ENCODE measurements around the gene MYOZ1.

Gene MYOZ1

GRCh38 chr10:73597346-73597745 is 43.9 kb downstream of the MYOZ1 start:
- no peak for DNase-seq (ENCODE audit: low read depth)

GRCh38 chr10:73593812-73594211 is 47.5 kb downstream of the MYOZ1 start:
- no peak for DNase-seq (ENCODE audit: low read depth)

GRCh38 chr10:73593110-73593509 is 48.2 kb downstream of the MYOZ1 start:
- no peak for DNase-seq (ENCODE audit: low read depth)

- DNase-seq (ENCODE audit: low read depth) = no peak
Observed at GRCh38 chr10:73591935-73592699, 49.2 kb downstream of the MYOZ1 start.

- DNase-seq (ENCODE audit: low read depth) = no peak
Observed at GRCh38 chr10:73590881-73591799, 50.1 kb downstream of the MYOZ1 start, which contains the start of gene USP54. Gene USP54, minus strand, starts transcription at chr10:73591342. Its CDS starts 15,684 bp downstream, at chr10:73575658.

- DNase-seq (ENCODE audit: low read depth) = no peak
Observed at GRCh38 chr10:73589563-73590126, 51.6 kb downstream of the MYOZ1 start.

- DNase-seq (ENCODE audit: low read depth) = no peak
Observed at GRCh38 chr10:73588656-73589055, 52.6 kb downstream of the MYOZ1 start.

GRCh38 chr10:73586583-73586984 is 54.7 kb downstream of the MYOZ1 start:
- DNase-seq (ENCODE audit: low read depth) = no peak

- DNase-seq (ENCODE audit: low read depth) = no peak
Observed at GRCh38 chr10:73585327-73585726, 55.9 kb downstream of the MYOZ1 start.

- no peak for DNase-seq (ENCODE audit: low read depth)
Observed at GRCh38 chr10:73584737-73585136, 56.5 kb downstream of the MYOZ1 start.

- DNase-seq (ENCODE audit: low read depth) = no peak
Observed at GRCh38 chr10:73581918-73582317, 59.4 kb downstream of the MYOZ1 start.

Data from stimulated activated CD8-positive, alpha-beta memory T cell treated with anti-CD3 and anti-CD28 coated beads, Interleukin-15, amount 100 ng/mL, for 24 hours (primary cell).